Measurements from ENCODE around the gene ANKRD29.

The ANKRD29 gene, protein sequence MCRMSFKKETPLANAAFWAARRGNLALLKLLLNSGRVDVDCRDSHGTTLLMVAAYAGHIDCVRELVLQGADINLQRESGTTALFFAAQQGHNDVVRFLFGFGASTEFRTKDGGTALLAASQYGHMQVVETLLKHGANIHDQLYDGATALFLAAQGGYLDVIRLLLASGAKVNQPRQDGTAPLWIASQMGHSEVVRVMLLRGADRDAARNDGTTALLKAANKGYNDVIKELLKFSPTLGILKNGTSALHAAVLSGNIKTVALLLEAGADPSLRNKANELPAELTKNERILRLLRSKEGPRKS

DNA sequence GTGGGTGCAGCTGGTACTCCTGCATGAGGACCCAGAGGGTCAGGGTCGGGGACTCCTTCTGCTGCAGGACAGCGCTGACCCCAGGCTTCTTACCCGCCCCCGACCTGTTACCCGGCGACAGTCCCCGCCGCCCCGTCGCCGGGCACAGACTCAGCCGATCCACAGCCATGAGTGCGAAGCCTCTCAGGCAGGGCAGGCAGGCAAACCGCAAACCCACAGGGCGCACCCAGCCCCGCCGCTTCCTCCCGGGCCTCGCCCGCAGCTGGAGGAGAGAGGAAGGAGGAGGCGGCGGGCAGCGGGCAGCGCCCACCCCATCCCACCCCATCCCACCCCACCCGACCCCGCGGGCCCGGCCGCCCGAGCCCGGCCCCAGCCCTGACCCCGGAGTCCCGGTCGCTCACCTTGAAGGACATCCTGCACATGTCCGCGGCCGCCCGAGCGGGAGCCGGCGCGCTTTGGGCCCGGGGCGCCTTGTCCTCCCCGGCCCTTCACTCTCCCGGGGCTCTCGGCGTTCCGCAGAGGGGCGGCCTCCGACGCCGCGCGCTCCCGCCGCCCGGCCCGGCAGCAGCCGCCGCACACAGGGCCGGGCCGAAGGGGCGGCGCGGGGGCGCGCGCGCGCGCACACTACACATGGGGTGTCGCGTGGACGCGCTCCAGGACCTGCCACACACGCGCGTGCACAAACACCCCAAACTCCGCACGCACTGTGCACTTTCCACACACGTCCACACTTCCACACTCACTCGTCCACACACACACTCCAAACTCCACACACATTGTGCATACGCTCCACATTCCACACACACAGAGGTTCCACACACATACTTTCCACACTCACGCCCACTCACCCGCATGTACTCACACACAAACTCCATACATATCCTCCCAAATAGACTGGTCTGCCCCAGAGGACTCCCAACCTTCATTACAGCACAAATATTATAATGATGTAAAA lies at the start of gene ANKRD29:
ANKRD29 (minus strand) TSS at position 603 of the 955 bp plus-strand sequence; CDS start at position 422, 181 bp downstream.
- Histone ChIP-seq H3K36me3 (no peaks in the 10 kb centered on the region), H3K4me3 (ENCODE audit: low read depth, low read length) (peak within 1 kb of the TSS; percentile 47), H3K9me3 (ENCODE audit: severe bottlenecking) (no peaks in the 10 kb centered on the region), H3K27me3 (ENCODE audit: insufficient read depth, low read depth, severe bottlenecking) (no peaks in the 10 kb centered on the region), H3K27ac (no peak within 1 kb of the TSS)
- peak; percentile 61 for DNase-seq
- TF ChIP-seq, protein P1, sequence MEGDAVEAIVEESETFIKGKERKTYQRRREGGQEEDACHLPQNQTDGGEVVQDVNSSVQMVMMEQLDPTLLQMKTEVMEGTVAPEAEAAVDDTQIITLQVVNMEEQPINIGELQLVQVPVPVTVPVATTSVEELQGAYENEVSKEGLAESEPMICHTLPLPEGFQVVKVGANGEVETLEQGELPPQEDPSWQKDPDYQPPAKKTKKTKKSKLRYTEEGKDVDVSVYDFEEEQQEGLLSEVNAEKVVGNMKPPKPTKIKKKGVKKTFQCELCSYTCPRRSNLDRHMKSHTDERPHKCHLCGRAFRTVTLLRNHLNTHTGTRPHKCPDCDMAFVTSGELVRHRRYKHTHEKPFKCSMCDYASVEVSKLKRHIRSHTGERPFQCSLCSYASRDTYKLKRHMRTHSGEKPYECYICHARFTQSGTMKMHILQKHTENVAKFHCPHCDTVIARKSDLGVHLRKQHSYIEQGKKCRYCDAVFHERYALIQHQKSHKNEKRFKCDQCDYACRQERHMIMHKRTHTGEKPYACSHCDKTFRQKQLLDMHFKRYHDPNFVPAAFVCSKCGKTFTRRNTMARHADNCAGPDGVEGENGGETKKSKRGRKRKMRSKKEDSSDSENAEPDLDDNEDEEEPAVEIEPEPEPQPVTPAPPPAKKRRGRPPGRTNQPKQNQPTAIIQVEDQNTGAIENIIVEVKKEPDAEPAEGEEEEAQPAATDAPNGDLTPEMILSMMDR (IDR thresholded peaks at IDR 0.05; ENCODE audit: low read depth, low read length) = no peak

DNA sequence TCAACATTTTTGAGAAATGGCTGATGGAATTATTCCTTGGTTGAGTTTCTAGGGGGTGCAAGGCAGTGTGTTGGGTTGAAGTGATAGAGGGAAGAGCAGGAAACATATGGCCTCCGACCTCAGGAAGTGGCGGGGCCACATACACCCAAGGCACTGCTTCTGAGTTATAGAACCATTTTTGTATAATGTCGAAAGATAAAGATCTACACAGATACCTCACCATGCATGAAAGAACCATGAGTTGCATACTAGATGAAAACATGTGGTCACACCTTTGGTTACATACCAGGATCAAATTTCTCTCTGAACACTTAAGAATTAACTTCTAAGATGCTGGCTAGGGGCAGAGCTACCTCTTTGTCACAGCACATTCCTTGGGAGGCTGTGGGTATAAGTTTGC lies 49.7 kb upstream of the ANKRD29 start:
- Histone ChIP-seq H3K4me3 (ENCODE audit: low read depth, low read length) (no peak overlapping the region), H3K36me3 (no peaks in the 10 kb centered on the region), H3K9me3 (ENCODE audit: severe bottlenecking) (no peaks in the 10 kb centered on the region), H3K27ac (no peak overlapping the region), H3K27me3 (ENCODE audit: insufficient read depth, low read depth, severe bottlenecking) (no peaks in the 10 kb centered on the region)
- no peak for DNase-seq
- TF ChIP-seq, protein P1 (IDR thresholded peaks at IDR 0.05; ENCODE audit: low read depth, low read length) = no peak

DNA sequence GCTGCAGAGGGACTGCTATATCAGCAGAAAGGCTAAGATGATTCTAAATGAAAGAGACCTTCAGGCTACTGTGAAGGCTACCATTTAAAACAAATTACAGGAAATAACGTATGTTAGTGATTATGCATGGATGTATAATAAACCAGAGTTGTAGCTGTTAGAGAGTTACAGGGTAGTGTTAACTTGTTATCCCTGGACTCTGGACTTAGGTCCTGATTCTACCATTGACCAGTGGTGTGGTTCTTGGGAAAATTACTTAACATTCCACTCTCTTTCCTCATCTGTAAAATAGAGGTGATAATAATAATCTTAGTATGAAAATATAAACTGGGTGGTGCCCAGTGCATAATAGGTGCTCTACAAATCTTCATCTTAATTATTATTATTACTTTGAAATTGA lies 48.7 kb upstream of the ANKRD29 start:
- Histone ChIP-seq H3K27me3 (ENCODE audit: insufficient read depth, low read depth, severe bottlenecking) (no peaks in the 10 kb centered on the region), H3K27ac (no peak overlapping the region), H3K9me3 (ENCODE audit: severe bottlenecking) (no peaks in the 10 kb centered on the region), H3K36me3 (no peaks in the 10 kb centered on the region), H3K4me3 (ENCODE audit: low read depth, low read length) (no peak overlapping the region)
- TF ChIP-seq, protein P1 (IDR thresholded peaks at IDR 0.05; ENCODE audit: low read depth, low read length) = no peak
- DNase-seq = no peak

DNA sequence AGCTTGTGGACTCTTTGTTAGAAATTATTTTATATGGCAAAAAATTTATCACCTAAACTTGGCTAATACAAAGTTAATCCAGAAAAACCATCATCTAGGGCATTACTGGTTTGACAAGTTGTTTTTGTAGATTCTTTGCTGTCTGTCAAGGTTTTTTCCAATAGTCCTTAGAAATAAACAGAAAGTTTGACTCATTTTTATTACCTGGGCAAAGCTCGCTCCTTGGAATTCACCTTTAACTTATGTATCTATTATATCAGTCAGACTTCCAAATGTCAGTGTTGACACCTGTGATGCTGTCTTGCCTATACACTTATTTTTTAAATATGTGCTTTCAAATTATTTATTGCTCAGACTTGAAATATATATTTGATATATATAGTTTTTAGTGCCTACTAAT lies 48.2 kb upstream of the ANKRD29 start:
- Histone ChIP-seq H3K4me3 (ENCODE audit: low read depth, low read length) (no peak overlapping the region), H3K36me3 (no peaks in the 10 kb centered on the region), H3K27ac (no peak overlapping the region), H3K27me3 (ENCODE audit: insufficient read depth, low read depth, severe bottlenecking) (no peaks in the 10 kb centered on the region), H3K9me3 (ENCODE audit: severe bottlenecking) (no peaks in the 10 kb centered on the region)
- TF ChIP-seq, protein P1 (IDR thresholded peaks at IDR 0.05; ENCODE audit: low read depth, low read length) = no peak
- DNase-seq = no peak

DNA sequence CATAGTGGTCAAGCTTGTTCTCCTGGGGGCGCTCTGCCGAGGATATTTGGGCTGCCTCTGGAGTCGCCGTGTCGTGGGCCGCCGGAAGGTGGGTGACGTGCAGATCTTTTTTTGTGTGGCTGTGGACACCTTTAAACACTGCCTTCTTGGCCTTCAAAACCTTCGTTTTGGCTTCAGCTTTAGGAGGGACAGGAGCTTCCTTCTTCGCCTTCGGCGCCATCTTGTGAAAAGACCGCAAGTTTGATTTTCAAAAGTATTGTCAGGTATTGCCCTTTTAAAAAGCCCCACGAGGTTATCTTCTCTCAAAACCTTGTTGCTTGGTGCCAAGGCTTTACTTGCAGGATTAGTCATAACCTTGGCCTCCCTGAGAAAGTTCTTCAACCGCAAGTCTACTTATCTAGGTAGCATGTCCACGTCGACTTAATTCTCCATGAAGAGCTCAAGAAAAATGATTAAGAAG lies 47.4 kb upstream of the ANKRD29 start:
- no peaks in the 10 kb centered on the region for H3K27me3 ChIP-seq (ENCODE audit: insufficient read depth, low read depth, severe bottlenecking)
- H3K9me3 ChIP-seq (ENCODE audit: severe bottlenecking) = no peaks in the 10 kb centered on the region
- no peaks in the 10 kb centered on the region for H3K36me3 ChIP-seq
- TF ChIP-seq, protein P1 (IDR thresholded peaks at IDR 0.05; ENCODE audit: low read depth, low read length) = no peak
- no peak for DNase-seq
- H3K27ac ChIP-seq = no peak overlapping the region
- no peak overlapping the region for H3K4me3 ChIP-seq (ENCODE audit: low read depth, low read length)

Measured in WERI-Rb-1 (cell line).